ENCODE results near the gene ITGA11. TPM values are rescaled to one million over a fixed set of nuclear protein-coding genes. Genes with fewer than 3 reads are reported as not detected.

ITGA11 gene
- total and polyA plus RNA-seq, 12 donors: 1.4 to 25.9 (median 12.3) TPM

DNA sequence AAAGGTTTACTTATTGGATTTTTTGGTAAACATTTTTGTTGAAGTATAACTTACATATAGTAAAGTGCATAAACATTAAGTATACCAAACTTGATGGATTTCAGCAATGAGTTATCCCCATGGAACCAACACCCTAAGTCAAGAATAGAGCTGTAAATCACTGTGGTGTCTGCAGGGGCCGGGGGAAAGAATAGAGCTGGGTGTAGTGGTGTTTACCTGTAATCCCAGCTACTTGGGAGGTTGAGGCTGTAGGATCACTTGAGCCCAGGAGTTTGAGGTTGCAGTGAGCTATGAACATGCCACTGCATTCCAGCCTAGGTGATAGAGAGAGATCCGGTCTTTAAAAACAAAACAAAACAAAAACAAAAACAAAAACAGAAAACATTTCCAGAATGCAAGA lies 167.7 kb downstream of the ITGA11 start:
- Histone ChIP-seq H3K36me3 (no peaks in the 10 kb centered on the region), H3K4me1 (peaks cover 0 to 7% (median 0%) of the 10 kb centered on the region in 9 donors), H3K27ac (no peak overlapping the region), H3K27me3 (peaks cover 0 to 51% (median 0%) of the 10 kb centered on the region in 7 donors), H3K4me3 (no peak overlapping the region), H3K9me3 (no peaks in the 10 kb centered on the region)
- WGBS, 2 donors: 54 to 66% methylated on average over 2 of the region's 2 CpGs
- ATAC-seq (no peak), DNase-seq (no peak)
- intact Hi-C loops (cut with DNase I): no loop called here
- TF ChIP-seq, protein P1, sequence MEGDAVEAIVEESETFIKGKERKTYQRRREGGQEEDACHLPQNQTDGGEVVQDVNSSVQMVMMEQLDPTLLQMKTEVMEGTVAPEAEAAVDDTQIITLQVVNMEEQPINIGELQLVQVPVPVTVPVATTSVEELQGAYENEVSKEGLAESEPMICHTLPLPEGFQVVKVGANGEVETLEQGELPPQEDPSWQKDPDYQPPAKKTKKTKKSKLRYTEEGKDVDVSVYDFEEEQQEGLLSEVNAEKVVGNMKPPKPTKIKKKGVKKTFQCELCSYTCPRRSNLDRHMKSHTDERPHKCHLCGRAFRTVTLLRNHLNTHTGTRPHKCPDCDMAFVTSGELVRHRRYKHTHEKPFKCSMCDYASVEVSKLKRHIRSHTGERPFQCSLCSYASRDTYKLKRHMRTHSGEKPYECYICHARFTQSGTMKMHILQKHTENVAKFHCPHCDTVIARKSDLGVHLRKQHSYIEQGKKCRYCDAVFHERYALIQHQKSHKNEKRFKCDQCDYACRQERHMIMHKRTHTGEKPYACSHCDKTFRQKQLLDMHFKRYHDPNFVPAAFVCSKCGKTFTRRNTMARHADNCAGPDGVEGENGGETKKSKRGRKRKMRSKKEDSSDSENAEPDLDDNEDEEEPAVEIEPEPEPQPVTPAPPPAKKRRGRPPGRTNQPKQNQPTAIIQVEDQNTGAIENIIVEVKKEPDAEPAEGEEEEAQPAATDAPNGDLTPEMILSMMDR (IDR thresholded peaks at IDR 0.05): no peak

DNA sequence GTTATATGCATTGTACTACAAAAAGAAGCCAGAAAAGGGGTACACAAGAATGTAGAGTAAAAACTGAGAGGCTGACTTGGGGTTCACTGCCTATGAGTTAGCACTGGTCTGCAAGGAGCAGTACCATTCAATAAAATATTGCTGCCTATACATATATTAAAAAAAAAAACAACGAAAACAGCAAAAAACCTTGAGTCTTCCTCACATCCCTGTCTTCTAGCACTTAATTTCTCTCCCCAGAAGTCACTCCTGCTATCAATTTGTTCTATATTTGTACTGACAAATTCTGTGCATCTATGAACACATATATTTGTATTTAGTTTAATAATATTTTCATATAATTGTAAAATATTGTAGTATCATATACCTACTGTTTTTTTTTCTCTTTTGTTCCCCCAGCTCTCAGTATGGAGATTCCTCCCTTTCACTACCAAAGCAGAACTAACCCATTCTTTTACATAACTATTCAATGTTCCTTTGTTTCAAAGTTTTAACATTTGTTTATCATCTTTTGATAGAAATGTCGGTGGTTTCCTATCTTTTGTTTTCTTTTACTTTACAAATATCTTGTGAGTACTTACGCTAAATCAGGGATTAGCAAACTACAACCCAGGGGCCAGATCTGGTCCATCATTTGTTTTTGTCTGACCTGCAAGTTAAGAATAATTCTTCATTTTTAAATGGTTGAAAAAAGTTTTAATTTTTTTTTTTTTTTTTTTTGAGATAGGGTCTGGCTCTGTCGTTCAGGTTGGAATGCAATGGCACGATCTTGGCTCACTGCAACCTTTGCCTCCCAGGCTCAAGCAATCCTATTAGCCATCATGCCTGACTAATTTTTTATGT lies 169.2 kb downstream of the ITGA11 start:
- DNase-seq (no peak), ATAC-seq (no peak)
- no peak overlapping the region for H3K27ac ChIP-seq
- TF ChIP-seq, protein P1 (IDR thresholded peaks at IDR 0.05): no peak
- H3K27me3 ChIP-seq: peaks cover 0 to 39% (median 0%) of the 10 kb centered on the region in 7 donors
- no peaks in the 10 kb centered on the region for H3K9me3 ChIP-seq
- H3K4me3 ChIP-seq: no peak overlapping the region
- no peaks in the 10 kb centered on the region for H3K36me3 ChIP-seq
- WGBS, 2 donors: 56 to 61% methylated on average over 5 of the region's 5 CpGs
- peaks cover 0 to 12% (median 0%) of the 10 kb centered on the region in 9 donors for H3K4me1 ChIP-seq
- intact Hi-C loops (cut with DNase I): no loop called here

DNA sequence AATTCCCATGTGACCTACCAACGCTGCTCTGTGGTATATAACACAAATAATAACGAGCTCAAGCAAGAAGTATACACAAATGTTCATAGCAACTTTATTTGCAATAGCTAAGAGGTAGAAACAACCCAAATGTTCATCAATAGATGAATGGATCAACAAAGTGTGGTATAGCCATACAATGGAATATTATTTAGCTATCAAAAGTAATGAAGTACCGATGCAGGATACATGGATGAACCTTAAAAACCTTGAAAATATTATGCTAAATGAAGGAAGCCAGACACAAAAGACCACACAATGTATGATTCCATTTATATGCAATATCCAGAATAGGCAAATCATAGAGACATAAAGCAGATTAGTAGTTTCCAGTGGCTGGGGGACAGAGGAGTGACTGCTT lies 170.0 kb downstream of the ITGA11 start:
- intact Hi-C loops (cut with DNase I): no loop called here
- H3K36me3 ChIP-seq: no peaks in the 10 kb centered on the region
- no peak for ATAC-seq
- 97 to 99% methylated on average over 3 of the region's 3 CpGs for WGBS, 2 donors
- DNase-seq: no peak
- TF ChIP-seq, protein P1 (IDR thresholded peaks at IDR 0.05): no peak
- no peak overlapping the region for H3K27ac ChIP-seq
- H3K4me1 ChIP-seq: peaks cover 0 to 18% (median 7%) of the 10 kb centered on the region in 9 donors
- H3K27me3 ChIP-seq: peaks cover 0 to 33% (median 0%) of the 10 kb centered on the region in 7 donors
- H3K9me3 ChIP-seq: no peaks in the 10 kb centered on the region
- no peak overlapping the region for H3K4me3 ChIP-seq

DNA sequence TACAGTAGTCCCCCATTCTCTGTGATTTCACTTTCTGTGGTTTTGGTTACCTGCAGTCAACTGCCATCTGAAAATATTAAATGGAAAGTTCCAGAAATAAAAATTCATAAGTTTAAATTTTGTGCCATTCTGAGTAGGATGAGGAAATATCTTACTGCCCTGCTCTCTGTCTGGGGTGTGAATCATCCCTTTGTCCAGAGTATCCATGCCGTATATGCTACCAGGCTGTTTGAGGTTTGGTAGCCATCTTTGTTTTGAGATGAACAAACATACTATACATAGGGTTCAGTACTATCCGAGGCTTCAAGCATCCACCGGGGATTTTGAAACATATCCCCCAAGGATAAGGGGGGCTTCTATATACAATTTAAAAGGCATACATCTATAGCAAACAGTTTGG lies 170.7 kb downstream of the ITGA11 start:
- H3K36me3 ChIP-seq: no peaks in the 10 kb centered on the region
- WGBS, 2 donors: 88 to 90% methylated on average over 3 of the region's 3 CpGs
- no peak overlapping the region for H3K27ac ChIP-seq
- no peak overlapping the region for H3K4me3 ChIP-seq
- ATAC-seq (no peak), DNase-seq (no peak)
- TF ChIP-seq, protein P1 (IDR thresholded peaks at IDR 0.05): no peak
- peaks cover 0 to 25% (median 14%) of the 10 kb centered on the region in 9 donors for H3K4me1 ChIP-seq
- peaks cover 0 to 27% (median 0%) of the 10 kb centered on the region in 7 donors for H3K27me3 ChIP-seq
- no peaks in the 10 kb centered on the region for H3K9me3 ChIP-seq
- intact Hi-C loops (cut with DNase I): no loop called here
